Stimulated activated naive CD8-positive, alpha-beta T cell treated with anti-CD3 and anti-CD28 coated beads, Interleukin-15, Interleukin-2, amounts not matched to agents 100 U/mL and 50 U/mL, for 24 hours (primary cell): ENCODE measurements around the gene DDX41.

Experiments used
- ATAC-seq: fragments of 150-1000 bp; cut with Tn5 transposase; one replicate; pipeline ENCODE4 v1.10.0; 2021
- DNase-seq: peaks from one replicate; pipeline ENCODE4 v3.0.0; 2021

DDX41 gene

GRCh38 chr5:177468685-177469628 is 47.8 kb downstream of the DDX41 start:
- ATAC-seq (no peak), DNase-seq (no peak)

DNA sequence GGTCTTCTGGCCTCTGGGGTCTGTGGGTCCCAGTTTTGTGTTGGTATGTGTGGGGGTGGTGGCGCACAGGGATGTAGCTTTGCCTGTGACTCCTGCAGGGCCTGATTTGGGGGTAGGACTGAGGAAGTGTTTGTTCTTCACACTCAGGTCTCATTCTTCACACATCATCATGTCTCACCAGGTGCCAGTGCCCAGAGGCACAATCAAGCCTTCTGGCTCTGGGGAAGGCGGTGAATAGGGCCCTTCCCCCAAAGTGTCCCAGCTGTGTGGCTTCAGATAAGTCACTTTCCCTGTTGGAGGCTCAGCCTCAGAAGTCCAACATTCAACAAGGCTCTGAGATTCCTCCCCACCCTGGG is 48.5 kb downstream of the DDX41 start:
- DNase-seq, result no peak
- no peak for ATAC-seq

DNA sequence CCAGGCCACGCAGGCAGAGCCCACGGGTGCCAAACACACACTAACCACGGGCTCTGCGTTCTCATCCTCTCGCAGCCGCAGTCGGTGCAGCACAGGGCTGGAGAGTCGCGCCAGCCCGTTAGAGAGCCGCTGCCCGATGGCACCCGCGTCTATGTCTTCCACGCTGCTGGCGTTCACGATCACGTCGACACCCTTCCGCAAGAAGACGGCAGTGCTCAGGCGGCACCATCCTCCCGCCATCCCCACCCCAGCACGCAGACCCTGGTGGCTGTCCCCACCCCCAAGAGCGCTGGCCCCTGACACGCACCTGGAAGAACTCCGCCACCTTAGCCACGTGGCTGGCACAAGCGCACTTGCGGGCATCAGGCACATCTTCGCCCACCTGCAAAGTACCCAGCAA is 49.3 kb downstream of the DDX41 start:
- no peak for DNase-seq
- ATAC-seq, result no peak

DNA sequence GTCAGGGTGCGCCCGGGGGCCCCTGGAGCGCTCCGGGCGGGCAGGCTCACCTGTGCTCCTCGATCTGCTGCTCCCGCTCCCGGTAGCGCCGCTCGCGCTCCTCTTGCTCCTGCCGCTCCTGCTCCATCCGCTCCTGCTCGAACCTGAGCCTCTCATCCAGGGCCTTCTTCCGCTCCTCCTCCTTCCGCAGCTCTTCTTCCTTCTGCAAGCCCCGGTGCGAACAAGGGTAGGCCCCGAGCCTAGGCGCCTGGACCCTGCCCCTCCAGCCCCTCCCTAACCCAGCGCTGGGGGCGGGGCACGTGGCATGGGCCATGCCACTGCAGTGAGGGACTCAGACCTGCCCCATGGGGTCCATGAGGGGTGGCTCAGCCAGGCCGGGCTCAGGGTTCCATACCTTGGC is 49.9 kb downstream of the DDX41 start:
- no peak for ATAC-seq
- DNase-seq, result no peak

DNA sequence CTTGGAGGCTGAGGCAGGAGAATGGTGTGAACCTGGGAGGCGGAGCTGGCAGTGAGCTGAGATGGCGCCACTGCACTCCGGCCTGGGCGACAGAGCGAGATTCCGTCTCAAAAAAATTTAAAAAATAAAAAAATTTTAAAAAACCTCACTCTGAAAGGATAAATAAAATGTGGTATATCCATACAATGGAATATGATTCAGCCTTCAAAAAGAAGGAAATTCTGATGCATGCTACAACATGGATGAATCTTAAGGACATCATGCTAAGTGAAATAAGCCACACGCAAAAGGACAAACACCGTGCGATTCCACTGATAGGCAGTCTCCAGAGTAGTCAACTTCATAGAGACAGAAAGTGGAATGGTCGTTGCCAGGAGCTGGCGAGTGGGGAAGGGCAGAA is 51.7 kb downstream of the DDX41 start:
- DNase-seq (no peak), ATAC-seq (no peak)

DNA sequence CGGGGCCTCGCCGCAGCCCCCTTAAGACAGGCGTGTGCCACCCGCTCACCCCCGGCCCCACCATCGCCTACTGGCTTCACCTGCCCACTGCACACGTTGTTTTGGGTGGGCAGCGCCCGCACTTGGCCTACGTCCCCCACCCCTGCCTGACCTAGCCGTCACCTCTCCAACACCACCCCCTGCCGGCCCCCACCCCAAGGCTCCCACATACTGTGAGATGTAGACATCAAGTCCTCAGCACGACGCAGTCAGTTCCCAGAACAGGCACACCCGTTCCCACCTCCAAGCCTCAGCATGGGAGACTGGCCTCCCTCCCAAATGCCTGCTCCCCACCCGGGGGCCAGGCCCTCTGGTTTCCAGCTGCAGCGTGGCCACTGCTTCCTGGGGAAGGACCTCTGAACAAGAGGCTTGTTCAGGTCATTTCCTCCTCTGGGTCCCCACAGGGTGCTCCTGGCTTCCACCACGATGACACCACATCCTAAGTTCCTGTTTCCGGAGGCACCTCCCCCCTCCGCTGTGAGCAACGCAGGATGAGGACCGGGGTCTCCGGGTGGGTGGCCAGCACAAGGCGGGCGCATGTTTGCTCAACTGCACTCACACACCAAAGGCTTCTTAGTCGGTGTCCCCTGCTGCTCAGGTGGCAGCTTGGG is 54.6 kb downstream of the DDX41 start:
- no peak for DNase-seq
- no peak for ATAC-seq
